Erythroblast (primary cell): ENCODE measurements around the gene DIPK2A.

Experiments
- DNase-seq, 2 experiments: peaks; one replicate each; lab custom pipeline; 2025; lab: John Stamatoyannopoulos, UW
- GATA1 ChIP-seq: IDR thresholded peaks from 2 replicates; pipeline ENCODE4 v1.6.1; 2011; ENCODE audit warnings: low read depth, mild to moderate bottlenecking, control low read depth, low read length, moderate library complexity
- POLR2A ChIP-seq: IDR thresholded peaks from 2 replicates; pipeline ENCODE4 v1.6.1; 2011; ENCODE audit warnings: mild to moderate bottlenecking, low read length

The DIPK2A gene, protein sequence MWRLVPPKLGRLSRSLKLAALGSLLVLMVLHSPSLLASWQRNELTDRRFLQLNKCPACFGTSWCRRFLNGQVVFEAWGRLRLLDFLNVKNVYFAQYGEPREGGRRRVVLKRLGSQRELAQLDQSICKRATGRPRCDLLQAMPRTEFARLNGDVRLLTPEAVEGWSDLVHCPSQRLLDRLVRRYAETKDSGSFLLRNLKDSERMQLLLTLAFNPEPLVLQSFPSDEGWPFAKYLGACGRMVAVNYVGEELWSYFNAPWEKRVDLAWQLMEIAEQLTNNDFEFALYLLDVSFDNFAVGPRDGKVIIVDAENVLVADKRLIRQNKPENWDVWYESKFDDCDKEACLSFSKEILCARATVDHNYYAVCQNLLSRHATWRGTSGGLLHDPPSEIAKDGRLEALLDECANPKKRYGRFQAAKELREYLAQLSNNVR

DNA sequence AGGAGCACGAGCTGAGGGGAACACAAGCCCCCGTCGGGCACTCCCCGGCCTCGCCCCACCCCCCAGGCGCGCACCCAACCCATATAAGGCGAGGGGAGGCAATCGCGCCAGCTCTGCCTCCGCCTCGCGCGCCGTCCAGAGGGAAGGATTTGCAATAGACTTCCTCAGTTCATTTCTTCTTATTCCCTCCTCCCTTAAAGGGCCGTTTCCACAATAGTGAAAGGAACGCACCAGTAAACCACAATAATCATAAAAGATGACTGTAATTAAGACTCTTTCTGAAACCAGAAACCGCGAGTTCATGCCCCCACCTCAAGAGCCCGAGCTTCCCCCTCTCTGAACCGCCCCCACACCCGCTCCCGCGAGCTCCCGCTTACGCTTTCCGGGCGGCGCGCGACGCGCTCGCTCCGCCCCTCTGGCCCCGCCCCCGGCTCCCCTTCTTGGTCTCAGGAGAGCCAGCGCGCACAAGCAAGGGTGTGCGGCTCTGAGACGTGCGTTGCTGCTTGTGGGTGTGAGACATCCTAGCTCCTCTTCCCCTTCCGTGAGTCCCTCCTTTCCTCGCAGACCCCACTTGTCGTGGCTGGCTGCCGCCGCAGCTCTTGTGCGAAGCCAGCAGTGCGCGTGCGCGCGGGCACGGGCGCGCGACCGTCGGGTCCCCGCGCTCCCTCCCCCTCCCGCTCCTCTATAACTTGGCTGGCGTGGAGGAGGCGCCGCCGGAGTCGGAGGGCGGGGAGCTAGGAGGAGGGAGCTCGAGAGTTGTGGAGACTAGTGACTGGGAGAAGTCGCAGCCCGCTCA, at the start of gene DIPK2A:
TSS of gene DIPK2A (plus strand) at position 465 of the 796 bp plus-strand sequence. CDS start 510 bp downstream, outside the sequence.
- TF ChIP-seq POLR2A (peak; percentile 99), GATA1 (no peak)
- DNase-seq: peak; percentile 97 to 99

DNA sequence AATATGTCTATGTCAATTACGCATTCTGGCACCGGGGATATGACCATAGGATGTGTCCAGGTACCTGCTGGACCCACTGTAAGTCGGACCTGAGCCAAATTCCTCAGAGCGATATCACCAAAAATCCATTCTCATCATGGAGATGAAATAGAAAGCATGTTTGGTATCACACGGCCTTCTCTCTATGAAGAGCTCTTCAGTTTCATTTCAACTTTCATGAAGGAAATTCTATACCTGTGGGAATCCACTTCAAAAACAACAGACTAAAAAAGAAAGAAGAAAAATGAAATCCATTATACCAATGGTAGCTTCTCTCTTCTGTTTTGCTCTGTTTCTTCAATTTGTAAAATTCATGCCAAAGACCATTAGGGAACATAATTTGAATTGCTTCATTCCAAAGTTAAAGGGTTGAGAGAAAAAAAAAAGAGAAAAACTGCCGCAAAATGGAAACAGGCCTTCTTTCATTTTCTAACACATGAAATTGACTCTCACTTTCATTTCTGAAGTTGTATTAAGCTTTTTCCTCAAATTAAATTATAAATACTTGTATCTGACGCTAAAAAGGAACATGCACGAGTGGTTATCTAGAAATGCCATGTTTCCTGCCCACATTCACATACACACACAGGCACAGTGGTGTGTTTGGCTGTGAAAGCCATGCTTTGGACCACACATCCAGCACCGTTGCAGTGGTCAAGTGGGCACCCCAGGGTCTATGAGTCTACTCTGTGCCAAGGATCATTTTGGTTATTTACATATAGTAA, 46.9 kb upstream of the DIPK2A start:
- no peak for TF ChIP-seq POLR2A
- no peak for TF ChIP-seq GATA1
- no peak for DNase-seq

DNA sequence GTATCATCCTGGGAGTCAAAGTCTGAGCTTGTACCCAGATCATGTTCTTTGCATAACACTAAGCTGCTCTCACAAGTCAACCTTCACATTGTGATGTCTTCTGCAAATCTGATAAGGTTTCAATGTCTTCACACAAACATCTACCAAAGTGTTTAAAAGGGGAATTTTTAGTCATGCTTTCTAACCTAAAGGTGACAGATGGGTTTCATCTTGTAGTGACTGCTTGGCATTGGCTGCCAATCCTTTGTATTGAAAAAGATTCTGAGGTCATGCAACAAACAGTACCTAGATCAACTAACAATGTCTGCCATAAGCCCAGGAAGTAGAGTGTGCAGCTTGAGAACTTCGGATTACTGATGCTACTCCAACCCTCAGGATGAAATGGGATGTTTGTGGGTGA, 43.6 kb upstream of the DIPK2A start:
- TF ChIP-seq GATA1: no peak
- no peak for DNase-seq

DNA sequence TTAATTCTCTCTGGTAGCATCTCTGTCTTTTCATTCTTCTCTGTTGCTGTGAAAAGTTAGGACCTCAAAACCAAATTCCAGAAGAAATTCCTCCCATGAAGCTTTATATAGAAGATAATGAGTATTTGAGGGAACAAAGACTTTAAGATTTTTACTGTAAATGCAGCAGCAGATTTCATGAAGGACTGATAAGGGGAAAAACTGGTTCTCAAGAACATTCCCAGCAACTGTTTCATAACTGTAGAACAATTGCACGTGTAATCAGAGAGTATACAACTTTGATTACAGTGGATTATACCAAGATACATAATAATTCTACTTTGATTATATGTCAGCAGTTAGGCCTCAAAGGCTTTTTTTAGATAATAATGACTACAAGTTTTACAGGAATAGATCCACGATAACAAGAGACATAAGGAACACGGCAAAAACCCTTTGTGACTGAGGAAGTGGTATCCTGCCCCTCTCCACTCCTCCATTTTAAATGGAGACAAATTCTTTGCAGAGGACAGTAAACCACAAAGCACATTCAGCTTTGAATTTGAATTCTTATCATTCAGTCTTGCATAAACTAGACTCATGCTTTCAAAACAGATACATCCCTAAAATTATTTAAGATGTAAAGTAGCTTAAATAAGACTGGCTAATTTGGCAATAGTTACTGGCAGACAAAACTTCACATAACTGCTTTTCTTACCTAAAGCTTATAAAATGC, 42.9 kb upstream of the DIPK2A start:
- no peak for TF ChIP-seq GATA1
- DNase-seq: no peak

DNA sequence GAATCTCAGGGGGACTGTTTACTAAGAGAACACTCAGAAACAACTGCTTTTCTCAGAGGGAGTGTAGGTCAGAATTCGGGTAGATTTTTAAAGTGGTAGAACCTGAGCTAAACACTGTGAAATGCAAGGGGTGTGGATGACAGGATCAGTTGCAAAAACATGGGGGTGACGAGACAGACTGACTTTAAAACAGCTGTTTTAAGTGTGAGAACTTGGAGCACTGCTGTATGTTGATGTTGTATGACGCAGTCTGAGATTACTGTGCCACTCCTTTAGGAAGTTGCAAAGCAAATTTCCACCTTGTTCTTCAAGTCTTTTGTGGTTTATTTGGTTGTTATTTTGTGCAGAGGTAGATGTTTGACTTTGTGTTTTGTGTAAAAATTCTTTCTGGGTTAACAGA, 36.8 kb upstream of the DIPK2A start:
- no peak for TF ChIP-seq GATA1
- TF ChIP-seq POLR2A: no peak
- DNase-seq: no peak

DNA sequence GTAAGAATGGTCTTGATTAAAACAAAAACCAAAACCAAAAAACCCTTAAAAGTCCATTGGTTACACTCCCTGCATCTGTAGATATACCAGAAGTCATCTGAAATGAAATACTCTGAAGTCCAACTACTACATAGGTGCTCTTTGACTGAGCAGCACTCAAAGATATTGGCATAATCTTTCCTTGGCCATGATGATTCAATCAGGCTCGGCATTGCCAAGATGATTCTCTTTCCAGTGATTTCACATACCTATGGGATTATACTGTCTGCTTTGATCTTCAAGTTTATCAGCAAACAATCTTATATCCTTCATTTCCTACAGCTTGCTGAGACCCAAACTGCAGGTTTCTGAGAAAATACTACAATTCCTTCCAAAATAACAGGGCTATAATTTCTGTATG, 35.9 kb upstream of the DIPK2A start:
- TF ChIP-seq POLR2A (no peak), GATA1 (no peak)
- no peak for DNase-seq

DNA sequence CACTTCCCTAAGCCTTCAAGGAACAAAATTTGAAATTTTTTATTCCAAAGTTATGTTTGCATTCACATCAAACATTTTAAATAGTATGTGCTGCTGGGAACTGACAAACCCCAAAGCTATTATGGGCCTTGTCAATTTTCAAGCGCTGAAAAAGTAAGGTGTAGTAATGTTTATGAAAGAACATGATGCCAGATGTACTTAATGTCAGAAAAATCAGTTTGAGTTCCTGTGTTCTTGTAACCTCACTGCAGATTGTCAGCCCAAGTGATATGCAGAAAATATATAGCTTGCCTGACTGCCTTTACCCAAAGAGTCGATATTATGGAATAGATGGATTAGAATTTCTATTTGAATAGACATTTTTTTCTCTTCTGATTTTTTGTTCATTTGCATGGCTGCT, 20.8 kb upstream of the DIPK2A start:
- no peak for TF ChIP-seq GATA1
- TF ChIP-seq POLR2A: no peak
- DNase-seq: no peak

DNA sequence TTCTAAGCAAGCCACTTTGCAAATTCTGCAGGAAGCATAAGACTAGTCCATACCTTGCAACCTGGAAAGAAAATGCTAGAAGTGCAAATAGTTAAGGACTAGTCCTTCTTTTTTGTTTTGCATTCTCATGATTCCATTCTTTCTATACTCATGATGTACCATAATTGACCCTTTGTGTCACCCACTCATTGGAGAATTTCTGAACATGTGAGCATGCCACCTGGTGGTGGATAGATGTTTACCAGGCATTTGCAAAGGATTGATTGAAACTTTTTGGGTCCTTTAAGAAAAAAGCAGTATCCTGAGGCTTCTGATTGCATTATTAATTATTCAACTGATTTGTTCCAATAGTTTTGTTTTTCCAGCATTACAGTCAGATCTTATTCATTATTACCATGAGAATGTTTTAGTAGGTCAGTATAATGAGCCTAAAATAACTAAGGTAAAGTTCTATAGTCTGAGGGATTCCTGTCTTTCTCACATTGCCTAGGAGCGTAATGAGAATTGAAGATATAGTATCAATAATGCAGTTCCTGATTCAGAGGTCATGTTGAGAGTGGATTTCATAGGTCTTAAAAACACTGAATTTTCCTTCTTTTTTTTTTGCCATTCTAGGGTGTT, 20.2 kb upstream of the DIPK2A start:
- DNase-seq: peak; percentile 52 to 63
- no peak for TF ChIP-seq POLR2A
- no peak for TF ChIP-seq GATA1

DNA sequence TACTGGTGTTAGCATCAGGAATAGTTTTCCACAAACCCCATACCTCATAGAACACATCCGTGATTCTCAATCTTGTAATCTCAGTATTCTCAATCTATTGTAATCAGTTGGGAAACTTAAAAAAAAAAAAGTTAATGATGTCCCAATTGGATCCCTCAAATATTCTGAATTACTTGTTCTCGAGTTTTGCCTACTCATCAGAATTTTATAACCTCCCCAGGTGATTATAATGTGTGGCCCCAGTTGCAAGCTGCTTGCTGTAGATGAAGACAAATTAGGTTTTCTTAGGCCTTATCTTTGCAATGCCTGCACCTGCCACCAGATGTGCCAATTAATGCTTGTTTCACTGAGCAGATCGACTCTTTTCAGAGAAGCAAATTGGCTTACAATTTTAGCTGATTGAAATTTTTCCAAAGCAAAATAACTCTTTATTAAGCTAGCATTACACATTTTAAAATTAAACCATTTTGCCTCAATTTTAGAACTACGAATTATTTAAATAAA, 19.0 kb upstream of the DIPK2A start:
- TF ChIP-seq POLR2A (no peak), GATA1 (no peak)

DNA sequence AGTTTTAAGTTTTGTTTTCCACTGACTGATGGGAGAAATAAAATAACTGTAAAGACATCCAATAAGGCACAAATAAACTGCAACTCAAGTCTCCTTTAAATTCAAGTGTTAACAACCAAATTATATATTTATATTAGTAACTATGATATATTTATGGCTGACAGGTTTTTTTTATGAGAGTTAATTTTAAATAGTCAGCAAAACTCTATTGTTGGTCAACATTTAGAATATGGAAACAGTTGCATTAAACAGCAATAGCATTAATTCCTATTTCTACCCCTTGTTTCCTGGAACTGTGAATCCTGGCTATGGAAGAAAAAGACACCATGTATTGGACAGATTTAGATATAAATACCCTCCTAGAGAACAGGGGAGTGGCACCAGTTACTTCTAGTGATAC, 16.5 kb upstream of the DIPK2A start:
- TF ChIP-seq GATA1: no peak
- no peak for TF ChIP-seq POLR2A
- DNase-seq: no peak

More for the DNA sequence above, 19.0 kb upstream of the DIPK2A start:
- peak in 1 of 2 experiments; percentile 22 for DNase-seq

DNA sequence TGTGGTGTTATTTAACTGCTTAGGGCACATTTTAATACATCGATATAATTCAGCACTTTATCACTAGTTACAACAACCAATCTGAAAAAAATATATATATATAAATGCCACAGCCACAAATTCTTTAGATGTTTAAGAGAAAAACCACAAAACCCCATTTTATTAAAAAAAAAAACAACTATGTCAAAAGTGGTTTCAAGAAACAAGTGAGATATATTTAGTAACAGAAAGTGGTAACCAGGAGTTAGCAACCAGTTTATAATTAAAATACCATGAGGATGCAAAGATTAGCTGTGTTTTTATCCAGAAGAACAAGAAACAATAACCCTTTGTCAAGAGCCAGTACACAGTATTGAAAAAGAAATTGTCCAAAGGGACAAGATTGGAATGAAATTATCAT, 14.8 kb upstream of the DIPK2A start:
- no peak for DNase-seq
- no peak for TF ChIP-seq GATA1
- no peak for TF ChIP-seq POLR2A

DNA sequence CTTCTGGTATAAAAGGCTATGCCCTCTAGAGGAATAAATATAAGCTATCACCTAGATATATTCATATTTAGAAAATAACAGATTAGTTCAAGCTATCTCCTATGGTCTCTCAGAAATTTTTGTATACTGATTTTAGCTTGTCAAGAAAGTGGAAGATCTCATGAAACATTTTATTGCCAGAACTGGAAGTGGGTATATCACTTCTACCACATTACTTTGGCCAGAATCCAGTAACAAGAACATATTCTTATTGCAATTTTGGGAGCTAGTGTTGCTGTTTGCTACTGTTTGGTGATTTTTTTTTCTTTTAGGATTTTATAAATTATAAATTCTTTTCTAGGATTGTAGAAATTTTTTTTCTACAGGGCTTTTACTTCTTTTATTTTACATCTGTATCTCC, 14.2 kb upstream of the DIPK2A start:
- TF ChIP-seq POLR2A (no peak), GATA1 (no peak)
- DNase-seq: no peak
